Measurements from ENCODE around the gene PDE8A.

- TF ChIP-seq GATA3 (IDR thresholded peaks at IDR 0.05; ENCODE audit: low read depth, low read length) (no peak), GATA2 (IDR thresholded peaks at IDR 0.05; ENCODE audit: low read depth, low read length) (no peak)
These were observed 143.5 kb downstream of the PDE8A start for GRCh38 chr15:85125056-85125661.
